GM12801 (cell line): Measurements from ENCODE around the gene CACNA1H.
"Not testable (repeated sequence)": the region's sequence is repeated elsewhere in the genome, so short reads cannot be mapped to it uniquely, and the experiment has no call there.

Experiments
- TF ChIP-seq, protein P1 (sequence below): IDR thresholded peaks from one replicate; pipeline ENCODE4 v1.5.1; 2011; ENCODE audit warnings: control low read depth; ENCODE audit not compliant: insufficient read length; ENCODE audit errors: extremely low read depth

Gene CACNA1H

DNA sequence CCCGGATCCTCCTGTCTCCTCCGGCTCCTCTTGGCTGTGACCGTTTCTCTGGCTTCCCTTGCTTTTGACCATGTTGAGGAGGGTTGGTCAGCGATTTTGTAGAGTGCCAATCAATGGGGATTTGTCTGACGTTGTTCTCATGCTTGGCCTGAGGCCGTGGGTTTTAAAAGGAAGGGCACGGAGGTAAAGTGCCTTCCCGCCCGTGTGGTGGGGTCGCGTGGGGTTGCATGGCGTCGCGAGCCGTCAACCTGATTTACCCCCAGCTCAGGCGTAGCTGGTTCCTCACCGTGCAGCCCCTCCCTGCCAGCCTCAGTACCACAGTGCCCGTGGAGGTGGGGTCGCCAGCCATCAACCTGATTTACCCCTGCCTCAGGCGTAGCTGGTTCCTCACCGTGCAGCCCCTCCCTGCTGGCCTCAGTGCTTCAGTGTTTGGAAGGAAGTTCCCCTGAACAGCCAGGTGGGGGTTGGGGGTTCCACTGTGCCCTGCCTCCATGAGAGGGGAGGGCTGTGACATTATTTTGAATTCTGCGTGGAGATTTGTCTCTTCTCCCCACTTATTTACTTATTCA, 92.6 kb downstream of the CACNA1H start:
- TF ChIP-seq, protein P1, sequence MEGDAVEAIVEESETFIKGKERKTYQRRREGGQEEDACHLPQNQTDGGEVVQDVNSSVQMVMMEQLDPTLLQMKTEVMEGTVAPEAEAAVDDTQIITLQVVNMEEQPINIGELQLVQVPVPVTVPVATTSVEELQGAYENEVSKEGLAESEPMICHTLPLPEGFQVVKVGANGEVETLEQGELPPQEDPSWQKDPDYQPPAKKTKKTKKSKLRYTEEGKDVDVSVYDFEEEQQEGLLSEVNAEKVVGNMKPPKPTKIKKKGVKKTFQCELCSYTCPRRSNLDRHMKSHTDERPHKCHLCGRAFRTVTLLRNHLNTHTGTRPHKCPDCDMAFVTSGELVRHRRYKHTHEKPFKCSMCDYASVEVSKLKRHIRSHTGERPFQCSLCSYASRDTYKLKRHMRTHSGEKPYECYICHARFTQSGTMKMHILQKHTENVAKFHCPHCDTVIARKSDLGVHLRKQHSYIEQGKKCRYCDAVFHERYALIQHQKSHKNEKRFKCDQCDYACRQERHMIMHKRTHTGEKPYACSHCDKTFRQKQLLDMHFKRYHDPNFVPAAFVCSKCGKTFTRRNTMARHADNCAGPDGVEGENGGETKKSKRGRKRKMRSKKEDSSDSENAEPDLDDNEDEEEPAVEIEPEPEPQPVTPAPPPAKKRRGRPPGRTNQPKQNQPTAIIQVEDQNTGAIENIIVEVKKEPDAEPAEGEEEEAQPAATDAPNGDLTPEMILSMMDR = no peak

DNA sequence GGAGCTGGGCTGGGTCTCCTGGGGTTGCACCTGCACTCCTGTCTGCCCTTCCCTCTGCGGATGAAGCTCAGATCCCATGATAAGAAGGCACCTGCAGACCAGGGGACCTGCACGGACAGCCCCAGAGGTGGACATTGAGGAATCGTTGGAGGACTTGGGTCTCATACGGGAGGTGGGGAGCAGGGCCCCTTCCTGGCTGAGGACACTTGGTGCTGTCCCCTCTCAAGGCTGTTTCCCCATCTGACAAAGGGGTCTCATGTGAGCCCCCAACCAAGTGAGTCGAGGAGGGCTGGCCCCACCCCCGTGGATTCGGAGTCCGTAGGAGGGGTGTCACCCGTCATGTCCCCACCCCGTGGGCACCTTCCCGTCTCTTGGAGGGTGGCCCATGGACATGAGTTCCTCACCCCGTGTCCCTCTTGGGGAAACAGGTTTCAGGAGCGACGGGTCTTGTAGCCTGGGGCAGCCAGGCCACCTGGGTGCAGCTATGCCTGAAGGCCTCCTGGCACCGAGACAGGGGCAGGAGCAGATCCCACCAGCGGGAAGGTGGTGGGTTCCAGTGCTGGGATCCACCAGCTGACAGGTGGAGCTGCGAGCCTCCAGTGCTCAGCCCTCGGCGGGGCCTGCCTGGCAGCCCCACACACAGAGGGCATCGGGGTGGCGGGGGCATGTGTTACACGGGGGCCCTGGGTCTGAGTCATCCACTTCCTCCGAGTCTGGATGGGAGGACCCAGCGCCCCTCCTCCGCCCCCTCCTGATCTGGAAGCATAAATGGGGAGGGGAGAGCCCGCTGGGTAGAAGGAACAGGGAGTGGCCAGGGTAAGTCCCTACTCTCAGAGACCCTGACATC, 102.6 kb downstream of the CACNA1H start, which contains the start of gene TPSD1:
TPSD1 (plus strand) TSS at position 794 of the 847 bp plus-strand sequence. CDS start 212 bp downstream, outside the sequence.
- TF ChIP-seq, protein P1 = not testable (repeated sequence)

GRCh38 chr16:1256874-1257322, 104.0 kb downstream of the CACNA1H start:
- TF ChIP-seq, protein P1 = no peak

DNA sequence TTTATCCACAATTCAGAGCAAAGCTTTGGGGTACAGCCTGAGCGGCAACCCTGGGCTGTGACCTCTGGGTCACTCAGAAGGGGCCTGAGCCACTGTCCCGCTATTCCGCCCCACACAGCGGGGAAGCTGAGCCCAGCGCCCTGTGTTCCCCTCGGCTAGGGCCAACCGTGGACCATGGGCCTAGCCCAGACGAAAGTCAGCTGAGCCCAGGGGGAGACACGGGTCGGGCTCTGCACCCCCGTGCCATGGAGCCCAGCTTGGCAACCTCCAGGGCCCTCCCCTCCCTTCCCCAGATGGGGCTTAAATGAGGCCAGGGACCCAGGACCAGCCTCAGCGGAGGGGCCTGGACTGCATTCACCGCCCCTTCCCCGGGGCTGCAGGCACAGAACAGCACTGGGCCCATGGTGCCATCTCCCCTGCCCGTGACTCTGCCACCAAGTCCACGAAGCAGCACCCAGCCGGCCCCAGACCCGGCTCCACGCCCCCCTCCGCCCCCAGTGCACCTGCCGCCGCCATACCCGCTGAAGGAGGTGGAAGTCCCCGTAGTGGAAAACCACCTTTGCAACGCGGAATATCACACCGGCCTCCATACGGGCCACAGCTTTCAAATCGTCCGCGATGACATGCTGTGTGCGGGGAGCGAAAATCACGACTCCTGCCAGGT, 104.8 kb downstream of the CACNA1H start:
- TF ChIP-seq, protein P1 = no peak

- TF ChIP-seq, protein P1 = no peak
Measured at GRCh38 chr16:1258225-1258600, 105.3 kb downstream of the CACNA1H start.

DNA sequence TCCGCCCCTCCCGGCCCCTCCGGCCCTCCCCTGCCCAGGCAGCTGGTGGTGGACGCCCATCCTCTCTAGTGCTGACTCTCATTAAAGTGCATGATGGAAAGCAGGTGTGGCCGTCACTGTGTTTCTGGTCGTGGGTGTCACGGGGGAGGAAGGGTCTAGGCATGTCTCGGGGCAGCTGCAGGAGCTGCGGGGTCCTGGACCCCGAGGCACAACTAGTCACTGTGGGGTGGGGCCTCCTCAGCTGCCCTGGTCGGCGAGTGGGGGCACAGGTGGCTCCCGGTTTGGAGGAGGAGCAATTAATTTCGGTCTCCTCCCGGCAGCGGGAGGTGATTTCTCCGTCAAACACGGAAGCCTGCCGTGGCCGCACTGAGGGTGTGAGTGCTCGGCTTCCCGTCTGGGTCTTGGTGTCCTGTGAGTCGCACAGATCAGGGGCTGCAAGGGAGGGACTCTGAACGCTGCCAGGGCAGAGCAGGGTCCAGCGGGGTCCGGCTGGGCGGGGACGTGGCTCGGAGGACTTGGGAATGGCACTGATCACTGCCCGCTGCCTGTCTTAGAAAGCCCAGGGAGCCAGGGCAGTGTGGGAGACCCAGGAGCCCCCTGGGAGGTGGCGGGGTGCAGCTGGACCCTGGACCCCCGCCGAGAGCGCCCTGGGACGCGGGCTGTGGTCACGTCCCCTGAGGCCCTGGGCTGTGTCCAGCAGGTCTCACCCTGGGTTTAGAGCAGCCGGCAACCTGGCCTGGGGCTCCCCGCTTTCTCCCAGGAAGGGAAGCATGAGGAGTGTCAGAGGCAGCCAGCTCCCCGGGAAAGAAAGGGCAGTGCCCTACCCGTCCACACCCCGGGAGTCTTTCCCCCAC, 106.2 kb downstream of the CACNA1H start:
- TF ChIP-seq, protein P1 = no peak

DNA sequence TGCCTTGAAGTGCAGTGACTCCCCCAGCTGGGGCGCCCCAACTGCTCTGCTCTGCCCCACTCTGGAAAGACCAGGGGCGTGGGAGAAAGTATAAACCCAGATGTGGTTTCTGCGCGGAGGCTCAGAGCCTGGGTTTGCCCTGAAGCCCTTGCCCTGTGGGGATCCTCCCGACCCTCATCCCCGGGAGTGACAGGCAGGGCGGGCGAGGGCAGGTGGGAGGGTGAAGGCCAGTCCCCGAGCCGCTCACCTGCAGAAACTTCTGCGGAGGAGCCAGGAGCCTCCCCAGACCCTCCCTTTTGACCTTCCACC, 106.8 kb downstream of the CACNA1H start:
- TF ChIP-seq, protein P1 = no peak
